Lung (tissue), 12 donors: ENCODE measurements around the gene STX18. TPM values are rescaled to one million over a fixed set of nuclear protein-coding genes. Genes with fewer than 3 reads are reported as not detected.

Experiments used
- ATAC-seq: fragments of 200-7000 bp; cut with Tn5 transposase; one replicate; pipeline ENCODE4 v1.9.1; 2020; ENCODE audit warnings: moderate number of reproducible peaks; ENCODE audit not compliant: insufficient read depth, low FRiP score
- DNase-seq, 3 donors: peaks; one replicate each; pipeline ENCODE4 v3.0.0-alpha.2; 2013 to 2017
- H3K27ac ChIP-seq, 2 donors: one replicate each; pipeline ENCODE4 v1.5.1; 2013; ENCODE audit warnings: mild to moderate bottlenecking in 2 of 2, moderate library complexity in 2 of 2, control low read depth in 1 of 2, inconsistent platforms in 1 of 2, low read depth in 1 of 2, low read length in 1 of 2
- H3K27me3 ChIP-seq, 3 donors: one replicate each; pipeline ENCODE4 v1.5.1; 2013; ENCODE audit warnings: low read length in 2 of 3; ENCODE audit not compliant: control insufficient read depth in 3 of 3, insufficient read depth in 3 of 3
- H3K36me3 ChIP-seq, 4 donors: one replicate each; pipeline ENCODE4 v1.5.1; 2013; ENCODE audit warnings: low read length in 4 of 4, mild to moderate bottlenecking in 1 of 4, moderate library complexity in 1 of 4; ENCODE audit not compliant: control insufficient read depth in 4 of 4, insufficient read depth in 4 of 4
- H3K4me1 ChIP-seq, 5 donors: one replicate each; pipeline ENCODE4 v1.5.1; 2013; ENCODE audit warnings: low read length in 5 of 5, mild to moderate bottlenecking in 2 of 5, moderate library complexity in 1 of 5; ENCODE audit not compliant: control insufficient read depth in 5 of 5, insufficient read depth in 5 of 5
- H3K4me3 ChIP-seq: one replicate; pipeline ENCODE4 v1.5.1; 2013; ENCODE audit warnings: mild to moderate bottlenecking, control low read depth, moderate library complexity
- H3K9ac ChIP-seq, 2 donors: one replicate each; pipeline ENCODE4 v1.5.1; 2013; ENCODE audit warnings: low read length in 2 of 2, control low read depth in 1 of 2; ENCODE audit not compliant: insufficient read depth in 1 of 2
- H3K9me3 ChIP-seq, 4 donors: one replicate each; pipeline ENCODE4 v1.5.1; 2013; ENCODE audit warnings: low read length in 3 of 4, mild to moderate bottlenecking in 1 of 4, moderate library complexity in 1 of 4; ENCODE audit not compliant: control insufficient read depth in 4 of 4, insufficient read depth in 3 of 4
- CTCF ChIP-seq: IDR thresholded peaks from 2 replicates; pipeline ENCODE4 v1.5.1; 2012; ENCODE audit warnings: mild to moderate bottlenecking; ENCODE audit errors: control extremely low read depth, extremely low read depth
- WGBS, 2 donors: extraction: QIAGEN DNeasy Blood & Tissue Kit; methylation state at CpG; one replicate each; pipeline ENCODE4 v1.1.7; 2013; 5-methylcytosine and 5-hydroxymethylcytosine counted together
- polyA plus RNA-seq, 2 donors: library from polyadenylated mRNA; stranded (reverse); fragments of 200-250 nt; gene quantifications; one replicate each; pipeline ENCODE4 v1.2.1, GENCODE V29; 2013
- total RNA-seq, 2 donors: library from RNA; depleted of rRNA in 1 of 2; stranded (reverse); fragments of >200 nt in 1 of 2; gene quantifications; one replicate each; pipeline ENCODE4 v1.2.1, GENCODE V29; 2014 to 2021
- donor health status: control.
- donor health status: control.
- donor health status: Bipolar disorder and iron deficiency.
- donor health status: healthy.
- donor health status: DM: yes; HTN: yes; CAD: no.

STX18 gene
- total and polyA plus RNA-seq, 4 donors = 16.2 to 34.1 (median 24.8) TPM

DNA sequence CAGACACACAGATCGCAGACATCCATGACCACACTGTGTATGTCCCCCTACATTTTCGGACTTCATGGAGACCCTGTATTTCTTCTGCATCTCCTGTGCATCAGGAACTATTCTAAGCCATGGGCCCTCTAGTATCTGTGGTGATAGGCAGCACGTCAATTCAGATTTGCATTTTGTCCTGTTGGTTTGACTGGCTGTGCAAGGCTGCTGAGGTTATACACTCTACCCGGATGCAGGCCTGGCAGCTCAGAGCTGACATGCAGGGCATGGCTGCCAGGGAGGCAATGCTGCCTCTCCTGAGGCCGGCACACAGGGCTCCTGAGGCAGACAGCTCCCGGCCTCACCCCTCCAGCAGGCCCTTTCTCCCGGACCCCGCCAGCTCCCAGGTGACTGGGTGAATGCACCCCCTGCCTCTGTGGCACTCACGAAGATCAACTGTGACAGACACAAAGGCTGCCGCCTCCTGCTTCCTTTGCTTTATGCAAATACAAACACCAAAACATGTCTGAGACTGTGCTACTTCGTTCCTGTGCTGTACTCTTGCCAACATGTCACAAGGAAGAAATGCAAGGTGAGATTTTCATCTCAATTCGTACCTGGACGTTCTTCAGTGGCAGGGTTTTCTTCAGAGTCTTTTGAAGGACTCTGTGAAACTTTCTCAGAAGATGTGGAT is 103.9 kb downstream of the STX18 start:
- peaks cover 0 to 1% (median 0%) of the 10 kb centered on the region in 4 donors for H3K9me3 ChIP-seq
- H3K4me3 ChIP-seq = no peak overlapping the region
- H3K27ac ChIP-seq = no peak overlapping the region
- ATAC-seq (no peak), DNase-seq (no peak)
- H3K27me3 ChIP-seq = no peaks in the 10 kb centered on the region
- 96% methylated on average over 13 of the region's 13 CpGs for WGBS, 2 donors
- H3K9ac ChIP-seq = no peak overlapping the region
- TF ChIP-seq CTCF = no peak
- peaks cover 3 to 25% (median 11%) of the 10 kb centered on the region in 4 donors for H3K36me3 ChIP-seq
- peaks cover 0 to 18% (median 7%) of the 10 kb centered on the region in 5 donors for H3K4me1 ChIP-seq

DNA sequence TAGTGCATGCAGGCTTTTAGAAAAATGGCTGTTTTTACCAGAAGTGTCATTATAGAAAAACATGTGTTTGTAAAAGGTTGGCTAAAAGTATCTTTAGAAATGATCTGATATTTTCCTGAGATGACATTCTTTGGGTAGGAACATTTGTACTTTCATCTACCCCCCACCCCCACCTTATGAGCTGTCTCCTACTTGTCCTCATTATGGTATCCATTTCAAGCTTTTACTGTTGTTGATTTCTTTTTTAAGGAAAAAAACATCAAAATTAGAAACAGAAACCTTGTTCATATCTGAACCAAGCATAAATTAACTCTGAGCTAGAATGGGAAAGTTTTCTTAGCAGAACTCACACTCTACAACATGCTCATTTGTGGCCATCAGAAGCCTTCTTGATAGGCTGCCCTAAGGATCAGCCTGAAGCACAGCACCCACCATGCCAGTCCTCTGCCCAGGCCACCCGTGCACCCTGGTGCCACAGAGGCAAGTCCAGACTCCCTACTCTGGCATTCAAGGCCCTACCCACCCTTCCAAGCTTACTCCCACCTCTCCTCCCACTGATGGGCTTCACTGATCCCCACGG is 105.5 kb downstream of the STX18 start:
- Histone ChIP-seq H3K9ac (no peak overlapping the region), H3K27ac (no peak overlapping the region), H3K36me3 (peaks cover 3 to 32% (median 11%) of the 10 kb centered on the region in 4 donors), H3K4me1 (peaks cover 0 to 18% (median 7%) of the 10 kb centered on the region in 5 donors), H3K27me3 (no peaks in the 10 kb centered on the region), H3K4me3 (no peak overlapping the region), H3K9me3 (peaks cover 0 to 1% (median 0%) of the 10 kb centered on the region in 4 donors)
- DNase-seq (no peak), ATAC-seq (no peak)
- TF ChIP-seq CTCF = no peak
- WGBS, 2 donors = 92 to 98% methylated on average over 2 of the region's 2 CpGs

GRCh38 chr4:4433941-4434340 is 107.9 kb downstream of the STX18 start:
- H3K36me3 ChIP-seq = peaks cover 3 to 30% (median 11%) of the 10 kb centered on the region in 4 donors
- DNase-seq = no peak
- H3K9ac ChIP-seq = no peak overlapping the region

More at GRCh38 chr4:4433941-4434340, 107.9 kb downstream of the STX18 start:
- Histone ChIP-seq H3K27ac (no peak overlapping the region), H3K9me3 (peaks cover 0 to 1% (median 0%) of the 10 kb centered on the region in 4 donors), H3K4me1 (peaks cover 0 to under 1% (median 0%) of the 10 kb centered on the region in 5 donors), H3K27me3 (no peaks in the 10 kb centered on the region), H3K4me3 (no peak overlapping the region)
- no peak for ATAC-seq
- TF ChIP-seq CTCF = no peak
- WGBS, 2 donors = 83 to 91% methylated on average over 4 of the region's 4 CpGs
